HepG2 (cell line): ENCODE data around the gene CBFA2T2. TPM values are rescaled to one million over a fixed set of nuclear protein-coding genes. Genes with fewer than 3 reads are reported as not detected.

Experiments
- FOXA3 ChIP-seq: IDR thresholded peaks from 2 replicates; pipeline ENCODE4 v1.6.1; 2016; ENCODE audit warnings: missing genetic modification reagents, missing compliant biosample characterization
- MXD4 ChIP-seq: IDR thresholded peaks from 2 replicates; pipeline ENCODE4 v1.6.1; 2016; ENCODE audit warnings: mild to moderate bottlenecking, missing biosample characterization, missing genetic modification reagents
- NFATC3 ChIP-seq: sonication (generic); formaldehyde crosslinking; IDR thresholded peaks from 2 replicates; pipeline ENCODE4 v1.5.1; 2020; ENCODE audit warnings: mild to moderate bottlenecking, missing genetic modification reagents
- POLR2A ChIP-seq, 2 experiments: IDR thresholded peaks; 2 replicates each; pipeline ENCODE4 v1.6.1; 2011; ENCODE audit warnings: low read depth in 2 of 2, low read length in 2 of 2, mild to moderate bottlenecking in 1 of 2, moderate library complexity in 1 of 2; ENCODE audit not compliant: insufficient read depth in 1 of 2
- SP5 ChIP-seq: IDR thresholded peaks from 2 replicates; pipeline ENCODE4 v1.6.1; 2016; ENCODE audit warnings: low read depth, borderline replicate concordance
- TARDBP ChIP-seq: sonication (generic); formaldehyde crosslinking; IDR thresholded peaks from 2 replicates; pipeline ENCODE4 v1.8.0; 2022; ENCODE audit warnings: mild to moderate bottlenecking, missing genetic modification reagents
- TSC22D2 ChIP-seq: sonication (generic); formaldehyde crosslinking; IDR thresholded peaks from 2 replicates; pipeline ENCODE4 v1.5.1; 2020; ENCODE audit warnings: missing genetic modification reagents, mild to moderate bottlenecking, borderline replicate concordance
- ZFP1 ChIP-seq: IDR thresholded peaks from 2 replicates; pipeline ENCODE4 v1.6.1; 2016
- ZNF136 ChIP-seq: sonication (generic); formaldehyde crosslinking; IDR thresholded peaks from 2 replicates; pipeline ENCODE4 v1.8.1; 2022; ENCODE audit warnings: low read depth, mild to moderate bottlenecking, moderate library complexity, missing genetic modification reagents
- ZSCAN25 ChIP-seq: sonication (generic); formaldehyde crosslinking; IDR thresholded peaks from 2 replicates; pipeline ENCODE4 v1.8.0; 2022; ENCODE audit warnings: mild to moderate bottlenecking, missing genetic modification reagents
- polyA plus RNA-seq, 8 experiments: library from polyadenylated mRNA; depleted of rRNA in 3 of 8; stranded (reverse) in 7 of 8; unstranded in 1 of 8; fragments of >200 nt; fragmentation: Illumina TruSeq in 4 of 8; extraction: Trizol in 4 of 8; gene quantifications; 2 replicates each; pipeline versions ENCODE4 v1.2.1 to v1.2.3, GENCODE V29; 2011 to 2016; ENCODE audit warnings: low read depth in 4 of 8, missing spikeins in 1 of 8, mixed read lengths in 1 of 8; ENCODE audit not compliant: insufficient read depth in 1 of 8
- total RNA-seq, 5 experiments: library from RNA; depleted of rRNA; stranded (reverse); fragments of >200 nt; fragmentation: Illumina TruSeq; extraction: Trizol; gene quantifications; 2 replicates each; pipeline ENCODE4 v1.2.3, GENCODE V29; 2016; ENCODE audit warnings: low read depth in 1 of 5
- TF ChIP-seq, protein P1 (sequence below): sonication (generic); formaldehyde crosslinking; IDR thresholded peaks from 2 replicates; pipeline ENCODE4; 2020; ENCODE audit warnings: missing genetic modification reagents, mild to moderate bottlenecking, borderline replicate concordance
- TF ChIP-seq, protein P2 (sequence below): sonication (generic); formaldehyde crosslinking; IDR thresholded peaks from 2 replicates; pipeline ENCODE4 v1.4.0; 2020; ENCODE audit warnings: missing genetic modification reagents
- TF ChIP-seq, protein P3 (sequence below): IDR thresholded peaks from 2 replicates; pipeline ENCODE4 v1.6.1; 2016
- TF ChIP-seq, protein P4 (sequence below): sonication (generic); formaldehyde crosslinking; IDR thresholded peaks from 2 replicates; pipeline ENCODE4 v1.5.0; 2020; ENCODE audit warnings: missing genetic modification reagents
- TF ChIP-seq, protein P5 (sequence below): sonication (generic); formaldehyde crosslinking; IDR thresholded peaks from 2 replicates; pipeline ENCODE4 v1.4.0; 2020; ENCODE audit warnings: missing genetic modification reagents

Gene CBFA2T2
- total and polyA plus RNA-seq, 2 of the 13 experiments (the other 11 are each of a cell fraction or from before 2014, with no cell fraction given) = 6.3 to 21.2 TPM

DNA sequence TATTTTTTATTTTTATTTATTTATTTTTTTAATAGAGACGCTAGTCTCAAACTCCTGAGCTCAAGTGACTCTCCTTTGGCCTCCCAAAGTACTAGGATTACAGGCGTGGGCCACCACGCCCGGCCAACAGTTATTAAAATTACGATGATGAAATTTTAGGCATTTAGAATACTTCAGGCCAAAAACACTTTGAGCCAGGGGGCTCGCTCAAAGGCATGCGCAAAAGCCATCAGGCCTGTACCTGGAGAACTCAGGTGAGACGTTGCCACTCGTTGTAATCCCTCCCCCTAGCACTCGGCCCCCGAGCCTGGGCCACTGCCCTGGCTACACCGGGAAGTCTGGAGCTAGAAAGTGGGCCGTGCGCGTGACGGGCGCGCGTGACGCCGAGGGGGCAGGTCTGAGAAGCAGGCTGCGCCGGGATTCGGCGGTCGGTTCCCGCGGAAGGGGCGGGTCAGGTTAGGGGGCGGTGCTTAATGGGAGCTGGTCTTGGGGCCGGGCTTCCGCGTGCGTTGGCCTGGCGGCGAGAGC, 337 bp upstream of the CBFA2T2 start (continued):
- TF ChIP-seq, protein P1, sequence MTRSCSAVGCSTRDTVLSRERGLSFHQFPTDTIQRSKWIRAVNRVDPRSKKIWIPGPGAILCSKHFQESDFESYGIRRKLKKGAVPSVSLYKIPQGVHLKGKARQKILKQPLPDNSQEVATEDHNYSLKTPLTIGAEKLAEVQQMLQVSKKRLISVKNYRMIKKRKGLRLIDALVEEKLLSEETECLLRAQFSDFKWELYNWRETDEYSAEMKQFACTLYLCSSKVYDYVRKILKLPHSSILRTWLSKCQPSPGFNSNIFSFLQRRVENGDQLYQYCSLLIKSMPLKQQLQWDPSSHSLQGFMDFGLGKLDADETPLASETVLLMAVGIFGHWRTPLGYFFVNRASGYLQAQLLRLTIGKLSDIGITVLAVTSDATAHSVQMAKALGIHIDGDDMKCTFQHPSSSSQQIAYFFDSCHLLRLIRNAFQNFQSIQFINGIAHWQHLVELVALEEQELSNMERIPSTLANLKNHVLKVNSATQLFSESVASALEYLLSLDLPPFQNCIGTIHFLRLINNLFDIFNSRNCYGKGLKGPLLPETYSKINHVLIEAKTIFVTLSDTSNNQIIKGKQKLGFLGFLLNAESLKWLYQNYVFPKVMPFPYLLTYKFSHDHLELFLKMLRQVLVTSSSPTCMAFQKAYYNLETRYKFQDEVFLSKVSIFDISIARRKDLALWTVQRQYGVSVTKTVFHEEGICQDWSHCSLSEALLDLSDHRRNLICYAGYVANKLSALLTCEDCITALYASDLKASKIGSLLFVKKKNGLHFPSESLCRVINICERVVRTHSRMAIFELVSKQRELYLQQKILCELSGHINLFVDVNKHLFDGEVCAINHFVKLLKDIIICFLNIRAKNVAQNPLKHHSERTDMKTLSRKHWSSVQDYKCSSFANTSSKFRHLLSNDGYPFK (CRISPR knock-in tag) = peak; percentile 29; the same call in 1 of the 2 replicates
- TF ChIP-seq ZNF136 = peak; percentile 99
- TF ChIP-seq POLR2A (IDR thresholded peaks at IDR 0.05; ENCODE audit: insufficient read depth in 1 of 2, low read depth in 2 of 2, low read length in 2 of 2) = peak; percentile 95 to 99
- TF ChIP-seq ZFP1 (CRISPR knock-in tag) = peak; percentile 85; the same call in 1 of the 2 replicates
- TF ChIP-seq NFATC3 (CRISPR knock-in tag) = peak; percentile 98
- 0 out of 2 replicates have a peak, but pooled peaks have one; percentile 7 for TF ChIP-seq ZSCAN25 (CRISPR knock-in tag)
- TF ChIP-seq, protein P2, sequence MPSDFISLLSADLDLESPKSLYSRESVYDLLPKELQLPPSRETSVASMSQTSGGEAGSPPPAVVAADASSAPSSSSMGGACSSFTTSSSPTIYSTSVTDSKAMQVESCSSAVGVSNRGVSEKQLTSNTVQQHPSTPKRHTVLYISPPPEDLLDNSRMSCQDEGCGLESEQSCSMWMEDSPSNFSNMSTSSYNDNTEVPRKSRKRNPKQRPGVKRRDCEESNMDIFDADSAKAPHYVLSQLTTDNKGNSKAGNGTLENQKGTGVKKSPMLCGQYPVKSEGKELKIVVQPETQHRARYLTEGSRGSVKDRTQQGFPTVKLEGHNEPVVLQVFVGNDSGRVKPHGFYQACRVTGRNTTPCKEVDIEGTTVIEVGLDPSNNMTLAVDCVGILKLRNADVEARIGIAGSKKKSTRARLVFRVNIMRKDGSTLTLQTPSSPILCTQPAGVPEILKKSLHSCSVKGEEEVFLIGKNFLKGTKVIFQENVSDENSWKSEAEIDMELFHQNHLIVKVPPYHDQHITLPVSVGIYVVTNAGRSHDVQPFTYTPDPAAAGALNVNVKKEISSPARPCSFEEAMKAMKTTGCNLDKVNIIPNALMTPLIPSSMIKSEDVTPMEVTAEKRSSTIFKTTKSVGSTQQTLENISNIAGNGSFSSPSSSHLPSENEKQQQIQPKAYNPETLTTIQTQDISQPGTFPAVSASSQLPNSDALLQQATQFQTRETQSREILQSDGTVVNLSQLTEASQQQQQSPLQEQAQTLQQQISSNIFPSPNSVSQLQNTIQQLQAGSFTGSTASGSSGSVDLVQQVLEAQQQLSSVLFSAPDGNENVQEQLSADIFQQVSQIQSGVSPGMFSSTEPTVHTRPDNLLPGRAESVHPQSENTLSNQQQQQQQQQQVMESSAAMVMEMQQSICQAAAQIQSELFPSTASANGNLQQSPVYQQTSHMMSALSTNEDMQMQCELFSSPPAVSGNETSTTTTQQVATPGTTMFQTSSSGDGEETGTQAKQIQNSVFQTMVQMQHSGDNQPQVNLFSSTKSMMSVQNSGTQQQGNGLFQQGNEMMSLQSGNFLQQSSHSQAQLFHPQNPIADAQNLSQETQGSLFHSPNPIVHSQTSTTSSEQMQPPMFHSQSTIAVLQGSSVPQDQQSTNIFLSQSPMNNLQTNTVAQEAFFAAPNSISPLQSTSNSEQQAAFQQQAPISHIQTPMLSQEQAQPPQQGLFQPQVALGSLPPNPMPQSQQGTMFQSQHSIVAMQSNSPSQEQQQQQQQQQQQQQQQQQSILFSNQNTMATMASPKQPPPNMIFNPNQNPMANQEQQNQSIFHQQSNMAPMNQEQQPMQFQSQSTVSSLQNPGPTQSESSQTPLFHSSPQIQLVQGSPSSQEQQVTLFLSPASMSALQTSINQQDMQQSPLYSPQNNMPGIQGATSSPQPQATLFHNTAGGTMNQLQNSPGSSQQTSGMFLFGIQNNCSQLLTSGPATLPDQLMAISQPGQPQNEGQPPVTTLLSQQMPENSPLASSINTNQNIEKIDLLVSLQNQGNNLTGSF (CRISPR knock-in tag) = no peak
- TF ChIP-seq FOXA3 (CRISPR knock-in tag) = peak; percentile 57
- peak; percentile 93 for TF ChIP-seq TARDBP
- TF ChIP-seq SP5 = peak; percentile 76; the same call in 1 of the 2 replicates
- TF ChIP-seq, protein P3, sequence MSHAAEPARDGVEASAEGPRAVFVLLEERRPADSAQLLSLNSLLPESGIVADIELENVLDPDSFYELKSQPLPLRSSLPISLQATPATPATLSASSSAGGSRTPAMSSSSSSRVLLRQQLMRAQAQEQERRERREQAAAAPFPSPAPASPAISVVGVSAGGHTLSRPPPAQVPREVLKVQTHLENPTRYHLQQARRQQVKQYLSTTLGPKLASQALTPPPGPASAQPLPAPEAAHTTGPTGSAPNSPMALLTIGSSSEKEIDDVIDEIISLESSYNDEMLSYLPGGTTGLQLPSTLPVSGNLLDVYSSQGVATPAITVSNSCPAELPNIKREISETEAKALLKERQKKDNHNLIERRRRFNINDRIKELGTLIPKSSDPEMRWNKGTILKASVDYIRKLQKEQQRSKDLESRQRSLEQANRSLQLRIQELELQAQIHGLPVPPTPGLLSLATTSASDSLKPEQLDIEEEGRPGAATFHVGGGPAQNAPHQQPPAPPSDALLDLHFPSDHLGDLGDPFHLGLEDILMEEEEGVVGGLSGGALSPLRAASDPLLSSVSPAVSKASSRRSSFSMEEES (CRISPR knock-in tag) = peak; percentile 99
- TF ChIP-seq, protein P4, sequence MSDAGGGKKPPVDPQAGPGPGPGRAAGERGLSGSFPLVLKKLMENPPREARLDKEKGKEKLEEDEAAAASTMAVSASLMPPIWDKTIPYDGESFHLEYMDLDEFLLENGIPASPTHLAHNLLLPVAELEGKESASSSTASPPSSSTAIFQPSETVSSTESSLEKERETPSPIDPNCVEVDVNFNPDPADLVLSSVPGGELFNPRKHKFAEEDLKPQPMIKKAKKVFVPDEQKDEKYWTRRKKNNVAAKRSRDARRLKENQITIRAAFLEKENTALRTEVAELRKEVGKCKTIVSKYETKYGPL (CRISPR knock-in tag) = peak; percentile 68; the same call in 1 of the 2 replicates
- TF ChIP-seq, protein P5, sequence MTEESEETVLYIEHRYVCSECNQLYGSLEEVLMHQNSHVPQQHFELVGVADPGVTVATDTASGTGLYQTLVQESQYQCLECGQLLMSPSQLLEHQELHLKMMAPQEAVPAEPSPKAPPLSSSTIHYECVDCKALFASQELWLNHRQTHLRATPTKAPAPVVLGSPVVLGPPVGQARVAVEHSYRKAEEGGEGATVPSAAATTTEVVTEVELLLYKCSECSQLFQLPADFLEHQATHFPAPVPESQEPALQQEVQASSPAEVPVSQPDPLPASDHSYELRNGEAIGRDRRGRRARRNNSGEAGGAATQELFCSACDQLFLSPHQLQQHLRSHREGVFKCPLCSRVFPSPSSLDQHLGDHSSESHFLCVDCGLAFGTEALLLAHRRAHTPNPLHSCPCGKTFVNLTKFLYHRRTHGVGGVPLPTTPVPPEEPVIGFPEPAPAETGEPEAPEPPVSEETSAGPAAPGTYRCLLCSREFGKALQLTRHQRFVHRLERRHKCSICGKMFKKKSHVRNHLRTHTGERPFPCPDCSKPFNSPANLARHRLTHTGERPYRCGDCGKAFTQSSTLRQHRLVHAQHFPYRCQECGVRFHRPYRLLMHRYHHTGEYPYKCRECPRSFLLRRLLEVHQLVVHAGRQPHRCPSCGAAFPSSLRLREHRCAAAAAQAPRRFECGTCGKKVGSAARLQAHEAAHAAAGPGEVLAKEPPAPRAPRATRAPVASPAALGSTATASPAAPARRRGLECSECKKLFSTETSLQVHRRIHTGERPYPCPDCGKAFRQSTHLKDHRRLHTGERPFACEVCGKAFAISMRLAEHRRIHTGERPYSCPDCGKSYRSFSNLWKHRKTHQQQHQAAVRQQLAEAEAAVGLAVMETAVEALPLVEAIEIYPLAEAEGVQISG = peak; percentile 84
- TF ChIP-seq TSC22D2 (CRISPR knock-in tag) = 0 out of 2 replicates have a peak, but pooled peaks have one; percentile 65
- 0 out of 2 replicates have a peak, but pooled peaks have one; percentile 55 for TF ChIP-seq MXD4 (CRISPR knock-in tag)
